ACC112 (cell line): ENCODE data around the gene IP6K3.

ENCODE experiments used
- H2AFZ ChIP-seq: fragments of 200-600 bp; sonication (generic); one replicate; pipeline ENCODE4 v1.6.0; 2017; ENCODE audit warnings: antibody characterized with exemption, low read length; ENCODE audit not compliant: unreplicated experiment
- H3K27ac ChIP-seq: fragments of 200-600 bp; sonication (generic); 2 replicates; pipeline ENCODE4 v1.5.1; 2014; ENCODE audit warnings: low read depth, mild to moderate bottlenecking, antibody characterized with exemption, low read length, moderate library complexity
- H3K27me3 ChIP-seq: fragments of 200-600 bp; sonication (generic); 2 replicates; pipeline ENCODE4 v1.6.1; 2014; ENCODE audit warnings: mild to moderate bottlenecking, antibody characterized with exemption, low read length, moderate library complexity, mixed read lengths; ENCODE audit not compliant: insufficient read depth
- H3K36me3 ChIP-seq: fragments of 200-600 bp; sonication (generic); 2 replicates; pipeline ENCODE4 v1.6.1; 2016; ENCODE audit warnings: mild to moderate bottlenecking, antibody characterized with exemption, low read length, moderate library complexity, mixed read lengths; ENCODE audit not compliant: insufficient read depth
- H3K4me1 ChIP-seq: fragments of 200-600 bp; sonication (generic); one replicate; pipeline ENCODE4 v1.6.1; 2016; ENCODE audit warnings: low read length, mixed read lengths; ENCODE audit not compliant: insufficient read depth, unreplicated experiment, control insufficient read depth
- H3K4me3 ChIP-seq: fragments of 200-600 bp; sonication (generic); 2 replicates; pipeline ENCODE4 v1.5.1; 2014; ENCODE audit warnings: mild to moderate bottlenecking, low read depth, low read length
- H3K79me2 ChIP-seq: fragments of 200-600 bp; sonication (generic); one replicate; pipeline ENCODE4 v1.6.0; 2016; ENCODE audit warnings: low read length; ENCODE audit not compliant: control insufficient read depth, unreplicated experiment, insufficient read depth

The IP6K3 gene

GRCh38 chr6:33695451-33695887 is 51.2 kb downstream of the IP6K3 start:
- Histone ChIP-seq H3K36me3 (peaks cover 7% of the 10 kb centered on the region; the same call in 1 of the 2 replicates), H3K27me3 (no peaks in the 10 kb centered on the region), H2AFZ (no peak overlapping the region), H3K4me3 (no peak overlapping the region), H3K4me1 (peaks cover 48% of the 10 kb centered on the region), H3K79me2 (no peaks in the 10 kb centered on the region), H3K27ac (peak overlapping the region; percentile 74; the same call in 1 of the 2 replicates)

- no peaks in the 10 kb centered on the region for H3K79me2 ChIP-seq
- peaks cover 7% of the 10 kb centered on the region; the same call in 1 of the 2 replicates for H3K36me3 ChIP-seq
- H3K27me3 ChIP-seq: no peaks in the 10 kb centered on the region
- H3K4me1 ChIP-seq: peaks cover 48% of the 10 kb centered on the region
- H2AFZ ChIP-seq: no peak overlapping the region
- H3K4me3 ChIP-seq: no peak overlapping the region
- peak overlapping the region; percentile 74 for H3K27ac ChIP-seq
These were observed 51.7 kb downstream of the IP6K3 start for GRCh38 chr6:33694977-33695376.

- Histone ChIP-seq H2AFZ (no peak overlapping the region), H3K79me2 (no peaks in the 10 kb centered on the region), H3K4me3 (no peak overlapping the region), H3K27ac (peak overlapping the region; percentile 74), H3K36me3 (peaks cover 7% of the 10 kb centered on the region; the same call in 1 of the 2 replicates), H3K27me3 (no peaks in the 10 kb centered on the region), H3K4me1 (peaks cover 48% of the 10 kb centered on the region)
These were observed 52.2 kb downstream of the IP6K3 start for GRCh38 chr6:33694401-33694931.

DNA sequence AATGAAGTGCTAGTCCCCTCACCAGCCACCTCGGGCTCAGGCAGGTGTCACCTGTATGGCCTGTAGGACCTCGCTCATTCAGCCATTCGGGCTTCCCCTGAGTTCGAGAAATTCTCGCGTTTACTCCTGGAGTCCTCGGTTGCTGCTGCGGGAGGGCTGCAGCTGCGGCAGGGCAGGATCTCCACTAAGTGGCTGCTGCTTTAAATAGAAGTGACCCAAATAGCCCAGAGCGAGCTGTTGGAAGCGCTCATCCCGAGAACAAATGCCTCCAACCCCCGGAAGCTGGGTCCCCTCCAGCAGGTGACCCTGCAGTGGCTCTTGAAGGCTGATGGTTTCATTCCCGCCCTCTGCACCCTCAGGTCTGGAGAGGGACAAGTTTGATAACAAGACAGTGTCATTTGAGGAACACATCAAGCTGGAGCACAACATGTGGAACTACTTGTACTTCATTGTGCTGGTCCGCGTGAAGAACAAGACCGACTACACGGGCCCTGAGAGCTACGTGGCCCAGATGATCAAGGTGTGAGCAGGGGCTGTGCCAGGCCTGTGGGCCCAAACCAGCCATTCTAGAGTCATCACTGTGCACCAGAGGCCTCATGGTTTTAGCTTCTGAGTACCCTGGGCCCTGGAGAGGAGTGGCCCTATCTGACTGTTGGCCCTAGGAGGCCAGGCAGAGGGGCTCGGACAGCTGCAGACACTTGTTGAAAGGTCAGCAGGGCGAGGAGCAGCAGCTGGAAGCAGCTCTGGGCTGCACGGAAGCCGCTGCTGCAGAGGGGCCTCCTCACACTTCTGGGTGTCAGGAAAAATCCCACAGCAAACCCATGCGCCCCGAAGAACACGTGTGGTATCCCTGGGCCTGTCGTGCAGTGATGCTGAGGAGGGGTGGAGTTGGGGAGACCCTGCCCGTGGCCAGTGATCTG is 53.3 kb downstream of the IP6K3 start:
- peaks cover 7% of the 10 kb centered on the region; the same call in 1 of the 2 replicates for H3K36me3 ChIP-seq
- H2AFZ ChIP-seq: no peak overlapping the region
- no peaks in the 10 kb centered on the region for H3K27me3 ChIP-seq
- peaks cover 48% of the 10 kb centered on the region for H3K4me1 ChIP-seq
- H3K79me2 ChIP-seq: no peaks in the 10 kb centered on the region
- no peak overlapping the region for H3K4me3 ChIP-seq
- H3K27ac ChIP-seq: peak overlapping the region; percentile 74

- H3K4me1 ChIP-seq: peaks cover 48% of the 10 kb centered on the region
- no peak overlapping the region for H3K4me3 ChIP-seq
- no peaks in the 10 kb centered on the region for H3K79me2 ChIP-seq
- H3K27ac ChIP-seq: no peak overlapping the region
- no peaks in the 10 kb centered on the region for H3K27me3 ChIP-seq
- peaks cover 7% of the 10 kb centered on the region; the same call in 1 of the 2 replicates for H3K36me3 ChIP-seq
- H2AFZ ChIP-seq: no peak overlapping the region
These were observed 53.9 kb downstream of the IP6K3 start for GRCh38 chr6:33692760-33693158.

GRCh38 chr6:33692078-33692759 is 54.5 kb downstream of the IP6K3 start:
- Histone ChIP-seq H3K27me3 (no peaks in the 10 kb centered on the region), H3K27ac (no peak overlapping the region), H3K36me3 (peaks cover 7% of the 10 kb centered on the region; the same call in 1 of the 2 replicates), H3K4me1 (peaks cover 43% of the 10 kb centered on the region), H3K4me3 (no peak overlapping the region), H2AFZ (no peak overlapping the region), H3K79me2 (no peaks in the 10 kb centered on the region)

GRCh38 chr6:33691456-33692077 is 55.1 kb downstream of the IP6K3 start:
- peaks cover 7% of the 10 kb centered on the region; the same call in 1 of the 2 replicates for H3K36me3 ChIP-seq

DNA sequence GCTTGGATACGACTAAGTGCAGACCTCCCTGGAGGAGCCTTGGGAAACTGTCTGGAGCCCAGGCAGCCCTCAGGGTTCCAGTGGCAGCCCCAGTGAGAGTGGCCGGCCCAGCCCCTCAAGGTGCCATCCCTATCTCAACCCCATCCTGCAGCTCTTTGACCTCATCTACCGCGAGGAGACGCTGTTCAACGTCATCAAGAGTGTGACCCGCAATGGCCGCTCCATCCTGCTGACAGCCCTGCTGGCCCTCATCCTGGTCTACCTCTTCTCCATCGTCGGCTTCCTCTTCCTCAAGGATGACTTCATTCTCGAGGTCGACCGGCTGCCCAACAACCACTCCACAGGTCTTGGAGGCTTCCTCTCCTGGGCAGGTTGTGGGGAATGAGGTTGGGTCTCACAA is 55.9 kb downstream of the IP6K3 start:
- H3K27ac ChIP-seq: no peak overlapping the region
- no peaks in the 10 kb centered on the region for H3K27me3 ChIP-seq
- H3K79me2 ChIP-seq: no peaks in the 10 kb centered on the region
- H3K4me3 ChIP-seq: no peak overlapping the region
- no peak overlapping the region for H2AFZ ChIP-seq
- H3K4me1 ChIP-seq: peaks cover 29% of the 10 kb centered on the region
- peaks cover 4% of the 10 kb centered on the region; the same call in 1 of the 2 replicates for H3K36me3 ChIP-seq

More at GRCh38 chr6:33691456-33692077, 55.1 kb downstream of the IP6K3 start:
- H3K27ac ChIP-seq: no peak overlapping the region
- H3K4me1 ChIP-seq: peaks cover 37% of the 10 kb centered on the region
- H3K4me3 ChIP-seq: no peak overlapping the region
- H3K27me3 ChIP-seq: no peaks in the 10 kb centered on the region
- no peak overlapping the region for H2AFZ ChIP-seq
- no peaks in the 10 kb centered on the region for H3K79me2 ChIP-seq

GRCh38 chr6:33689879-33690278 is 56.8 kb downstream of the IP6K3 start:
- Histone ChIP-seq H2AFZ (no peak overlapping the region), H3K36me3 (no peaks in the 10 kb centered on the region), H3K79me2 (no peaks in the 10 kb centered on the region), H3K27ac (no peak overlapping the region), H3K4me3 (no peak overlapping the region), H3K27me3 (no peaks in the 10 kb centered on the region), H3K4me1 (peaks cover 20% of the 10 kb centered on the region)

GRCh38 chr6:33689148-33689494 is 57.6 kb downstream of the IP6K3 start:
- no peak overlapping the region for H3K27ac ChIP-seq
- no peaks in the 10 kb centered on the region for H3K36me3 ChIP-seq
- no peak overlapping the region for H3K4me3 ChIP-seq
- H2AFZ ChIP-seq: no peak overlapping the region
- no peaks in the 10 kb centered on the region for H3K79me2 ChIP-seq
- H3K4me1 ChIP-seq: peaks cover 12% of the 10 kb centered on the region
- H3K27me3 ChIP-seq: no peaks in the 10 kb centered on the region
